Activated CD4-positive, alpha-beta T cell treated with anti-CD3 and anti-CD28 coated beads for 24 hours (primary cell): ENCODE measurements around the gene HCK.

Source experiments
- DNase-seq, 2 donors: peaks; one replicate each; pipeline ENCODE4 v3.0.0-alpha.2; 2020; ENCODE audit warnings: low read depth in 2 of 2

HCK gene

DNA sequence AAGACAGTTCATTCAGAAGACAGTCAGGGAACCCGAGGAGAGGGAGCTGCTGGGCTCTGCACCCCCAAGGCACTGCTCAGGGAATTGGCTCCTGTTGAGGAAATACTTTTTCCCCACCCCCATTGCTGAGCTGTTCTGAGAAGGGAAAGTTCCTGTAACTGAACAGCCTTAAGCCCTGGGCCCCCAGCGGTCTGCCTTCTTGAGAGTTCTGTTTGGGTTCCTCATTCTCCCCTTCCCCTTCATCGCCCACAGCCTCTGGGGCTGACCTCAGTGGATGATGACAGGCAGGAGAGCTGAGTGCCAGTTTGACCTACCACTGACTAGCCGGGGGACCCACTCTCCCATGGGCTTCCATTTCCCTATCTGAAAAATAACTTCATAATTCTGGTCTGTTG is 10.7 kb downstream of the HCK start:
- DNase-seq, result no peak

DNA sequence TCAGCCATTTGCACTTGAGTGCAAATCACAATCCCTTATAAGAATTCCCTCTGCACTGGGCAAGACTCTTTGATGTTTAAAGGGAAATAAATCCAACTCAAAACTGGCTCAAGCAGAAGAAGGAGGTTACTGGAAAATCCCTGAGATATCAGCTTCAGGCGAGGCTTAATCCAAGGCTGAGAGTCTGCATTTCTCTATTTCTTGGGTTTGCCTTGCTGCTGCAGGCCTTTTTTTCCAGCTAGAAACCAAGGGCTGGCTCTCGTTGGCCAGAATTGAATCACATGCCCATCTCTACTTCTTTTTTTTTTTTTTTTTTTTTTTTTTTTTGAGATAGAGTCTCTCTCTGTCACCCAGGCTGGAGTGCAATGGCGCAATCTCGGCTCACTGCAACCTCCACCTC is 11.7 kb downstream of the HCK start:
- DNase-seq, result no peak

DNA sequence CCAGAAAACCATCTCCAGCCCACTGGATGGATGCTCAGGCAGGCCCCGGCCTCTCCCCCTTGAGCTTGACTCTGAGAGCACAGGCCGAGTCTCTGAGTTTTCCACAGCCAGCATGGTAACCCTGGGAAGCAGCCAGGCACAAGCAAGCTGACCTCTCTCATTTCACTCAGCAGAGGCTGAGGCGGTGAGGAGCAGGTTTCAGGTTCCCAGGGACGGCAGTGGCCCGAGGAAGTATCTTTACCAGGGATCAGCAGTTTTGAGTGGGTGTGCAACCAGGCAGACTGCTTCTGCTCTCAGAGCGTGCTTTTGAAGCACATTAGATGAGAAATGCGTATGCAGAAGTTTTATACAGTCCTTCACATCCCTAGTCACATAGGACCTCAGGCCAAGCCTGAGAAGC is 12.6 kb downstream of the HCK start:
- DNase-seq, result no peak

DNA sequence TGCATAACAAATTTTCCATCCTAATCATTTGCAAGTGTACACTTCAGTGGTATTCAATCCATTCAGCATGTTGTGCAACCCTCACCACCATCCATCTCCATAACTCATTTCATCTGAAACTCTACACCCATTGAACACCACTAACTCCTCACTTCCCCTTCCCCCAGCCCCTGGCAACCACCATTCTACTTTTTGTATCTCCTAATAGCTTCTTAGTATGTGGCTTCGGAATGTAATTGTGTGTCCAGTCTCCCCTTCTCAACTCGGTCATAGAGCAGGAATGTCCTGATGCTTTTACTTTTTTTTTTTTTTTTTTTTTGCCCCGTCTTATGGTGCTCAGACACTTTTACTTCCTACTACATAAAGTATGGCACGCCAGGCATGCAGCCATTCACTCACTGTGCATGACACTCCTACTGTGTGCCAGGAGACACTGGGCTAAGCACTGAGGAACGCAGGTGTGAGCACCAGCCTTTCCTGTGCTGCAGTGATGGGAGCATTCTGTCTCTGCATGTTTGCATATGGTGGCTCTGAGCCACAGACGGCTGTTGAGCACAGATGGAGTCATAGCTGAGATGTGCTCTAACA is 15.3 kb downstream of the HCK start:
- no peak for DNase-seq

DNA sequence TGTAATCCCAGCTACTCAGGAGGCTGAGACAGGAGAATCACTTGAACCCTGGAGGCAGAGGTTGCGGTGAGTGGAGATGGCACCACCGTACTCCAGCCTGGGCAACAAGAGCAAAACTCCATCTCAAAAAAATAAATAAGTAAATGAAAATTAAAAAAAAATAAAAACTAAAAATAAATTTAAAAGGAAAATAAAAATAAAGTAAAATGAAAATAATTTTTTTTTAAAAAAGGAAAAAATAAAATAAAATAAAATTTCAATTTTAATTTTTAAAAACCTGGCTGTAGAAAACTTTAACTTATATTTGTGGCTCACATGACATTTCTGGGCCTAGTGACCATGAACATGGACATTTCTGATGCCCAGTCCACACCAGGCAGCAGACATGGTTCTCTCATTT is 16.1 kb downstream of the HCK start:
- no peak for DNase-seq

DNA sequence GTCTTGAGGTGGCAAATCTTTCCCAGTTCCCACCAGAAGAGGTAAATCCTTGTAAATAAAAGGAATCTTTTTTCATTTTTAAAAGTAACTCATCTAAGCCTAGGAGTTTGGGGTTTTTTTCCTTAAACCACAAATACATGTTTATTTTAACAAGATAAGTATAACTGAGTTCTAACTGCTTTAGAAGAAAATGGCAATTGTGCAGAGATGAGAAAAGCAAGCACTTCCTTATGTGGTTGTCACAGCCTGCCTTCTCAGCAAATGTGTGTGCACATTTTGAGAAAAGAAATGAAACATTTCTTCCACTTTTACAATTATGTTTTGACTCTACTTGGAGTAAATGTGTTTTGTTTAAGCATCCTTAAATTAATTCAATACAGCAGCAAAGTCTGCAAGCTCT is 17.7 kb downstream of the HCK start:
- DNase-seq, result no peak

DNA sequence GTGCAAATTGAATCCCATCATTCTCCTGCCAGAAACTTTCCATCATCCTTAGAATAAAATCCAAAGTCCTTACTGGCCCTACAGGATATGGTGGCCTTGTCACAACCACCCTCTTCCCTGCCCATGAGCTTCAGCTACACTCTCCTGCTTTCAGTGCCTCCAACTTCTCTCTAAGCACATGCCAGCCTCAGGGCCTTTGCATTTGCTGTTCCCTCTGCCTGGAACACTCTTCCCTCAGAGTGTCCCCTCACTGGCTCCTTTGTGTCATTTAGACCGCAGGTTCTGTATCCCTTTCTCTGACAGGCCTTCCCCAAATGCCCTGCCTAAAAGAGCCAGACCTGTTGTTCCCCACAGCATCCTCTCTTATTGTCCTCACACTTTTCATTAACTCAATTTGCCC is 18.2 kb downstream of the HCK start:
- no peak for DNase-seq

DNA sequence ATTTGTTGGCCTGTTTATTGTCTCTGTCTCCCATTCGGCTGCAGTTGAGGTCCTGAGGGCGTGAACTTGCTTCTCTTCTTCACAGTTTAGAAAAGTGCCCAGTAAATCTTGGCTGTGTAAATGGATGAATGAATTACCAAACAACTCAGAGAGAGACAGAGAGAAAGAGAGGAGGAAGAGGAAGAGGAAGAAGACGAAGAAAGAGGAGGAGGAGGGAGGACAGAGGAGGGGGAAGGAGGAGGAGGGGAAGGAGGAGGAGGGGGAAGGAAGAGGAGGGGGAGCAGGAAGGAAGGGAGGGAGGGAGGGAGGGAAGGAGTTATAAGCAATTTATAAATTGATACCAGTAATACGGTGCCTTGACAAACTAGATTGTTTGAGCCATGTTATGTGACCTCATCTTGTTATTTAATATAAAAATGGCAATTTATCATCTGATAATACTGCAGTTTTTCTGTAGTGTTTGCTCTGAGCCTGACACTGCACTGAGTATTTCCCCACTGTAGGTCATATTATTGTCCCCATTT is 18.7 kb downstream of the HCK start:
- DNase-seq, result no peak

DNA sequence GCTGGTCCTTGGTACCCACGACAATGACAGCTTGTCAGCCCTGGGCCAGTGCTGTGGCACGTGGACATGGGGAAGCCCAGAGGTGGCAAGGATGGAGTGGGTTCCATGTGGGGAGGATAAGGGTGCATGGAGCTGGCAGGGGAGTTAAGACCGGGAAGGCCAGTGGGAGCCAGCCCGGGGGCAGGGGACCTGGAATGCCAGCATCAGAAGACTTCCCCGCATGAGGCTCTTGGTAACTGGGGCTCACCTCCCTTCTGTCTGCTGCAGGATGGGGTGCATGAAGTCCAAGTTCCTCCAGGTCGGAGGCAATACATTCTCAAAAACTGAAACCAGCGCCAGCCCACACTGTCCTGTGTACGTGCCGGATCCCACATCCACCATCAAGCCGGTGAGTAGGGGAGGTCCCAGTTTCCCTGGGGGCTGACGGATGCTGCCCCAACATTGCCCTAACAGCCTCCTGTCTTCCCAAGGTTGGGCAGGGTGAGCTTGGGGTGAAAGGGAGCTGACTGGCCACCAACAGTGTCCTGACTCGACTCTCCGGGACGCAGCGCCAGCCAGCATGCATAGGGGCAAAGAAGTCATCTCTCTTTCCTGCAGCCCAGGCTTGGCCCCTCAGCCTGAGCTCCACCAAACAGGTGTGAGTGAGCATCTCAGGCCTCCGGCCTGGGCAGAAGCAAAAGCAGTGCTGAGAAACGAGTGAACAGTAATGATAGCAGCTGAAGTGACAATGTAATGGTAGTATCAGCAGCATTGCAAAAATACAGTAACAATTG is 19.5 kb downstream of the HCK start:
- DNase-seq, result no peak

DNA sequence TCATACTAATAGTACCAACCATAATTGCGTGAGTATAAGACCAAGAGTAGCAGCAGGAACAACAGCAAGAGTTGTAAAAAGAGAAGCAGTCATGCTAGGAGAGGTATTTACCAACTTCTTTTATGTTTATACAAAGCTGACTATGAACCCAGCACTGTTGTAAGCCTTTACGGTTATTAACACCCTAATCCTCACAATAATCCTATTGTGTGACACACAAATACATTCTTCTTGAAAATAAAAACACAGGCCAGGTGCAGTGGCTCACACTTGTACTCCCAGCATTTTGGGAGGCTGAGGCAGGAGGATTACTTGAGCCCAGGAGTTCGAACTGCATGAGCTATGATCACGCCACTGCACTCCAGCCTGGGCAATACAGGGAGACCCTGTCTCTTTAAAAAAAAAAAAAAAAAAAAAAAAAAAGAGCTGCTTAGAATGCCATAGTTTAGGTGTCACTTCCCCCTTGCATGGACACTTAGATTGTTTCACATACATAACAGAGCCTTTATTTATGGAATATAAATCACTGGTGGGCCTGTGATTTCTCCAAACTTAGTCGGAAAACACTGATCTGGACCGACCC is 20.2 kb downstream of the HCK start:
- no peak for DNase-seq

DNA sequence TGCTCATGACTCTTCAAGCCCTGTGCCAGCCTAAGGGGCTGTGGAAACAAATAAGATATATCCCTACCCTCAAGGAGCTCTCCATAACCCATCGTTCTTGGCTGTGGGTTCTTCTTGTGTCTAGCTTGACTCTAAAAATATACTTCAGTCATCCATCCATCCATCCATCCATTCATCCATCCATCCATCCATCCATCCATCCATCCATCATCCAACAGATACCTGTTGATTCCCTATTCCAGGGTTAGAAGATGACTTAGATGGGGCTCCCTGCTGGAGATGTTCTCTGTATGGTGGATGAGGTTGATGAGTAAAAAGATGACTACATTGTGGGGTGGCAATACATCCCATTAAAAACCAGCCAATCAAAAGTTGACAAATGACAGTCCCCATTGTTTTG is 23.5 kb downstream of the HCK start:
- no peak for DNase-seq

DNA sequence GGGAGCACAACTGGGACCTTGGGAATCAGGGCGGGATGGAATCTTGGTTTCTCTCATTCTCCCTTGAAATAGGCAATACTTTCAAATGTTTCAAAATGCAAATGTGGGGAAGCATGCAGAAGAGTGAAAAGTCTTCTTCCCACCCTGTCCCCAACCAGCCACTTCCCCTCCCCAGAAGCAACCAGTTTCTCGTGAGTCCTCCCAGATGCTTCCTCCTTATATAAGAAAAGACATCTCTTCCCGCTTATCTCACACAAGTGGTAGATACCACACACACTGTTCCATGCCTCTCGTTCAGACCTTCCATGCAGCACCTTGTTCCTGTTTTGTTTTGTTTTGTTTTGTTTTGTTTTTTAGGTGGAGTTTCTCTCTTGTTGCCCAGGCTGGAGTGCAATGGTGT is 25.1 kb downstream of the HCK start:
- no peak for DNase-seq

DNA sequence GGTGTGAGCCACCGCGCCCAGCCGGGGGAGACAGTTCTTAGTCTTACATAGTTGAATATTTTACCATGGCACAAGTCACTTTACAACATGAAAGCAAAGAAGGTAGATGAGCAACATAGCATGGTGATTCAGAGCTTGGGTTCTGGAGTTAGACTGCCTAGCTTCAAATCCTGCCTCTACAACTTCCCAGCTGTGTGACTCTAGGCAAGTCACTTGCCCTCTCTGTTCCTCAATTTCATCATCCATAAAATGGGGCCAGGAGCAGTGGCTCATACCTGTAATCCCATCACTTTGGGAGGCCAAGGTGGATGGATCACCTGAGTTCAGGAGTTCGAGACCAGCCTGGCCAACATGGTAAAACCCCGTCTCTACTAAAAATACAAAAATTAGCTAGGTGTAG is 26.3 kb downstream of the HCK start:
- no peak for DNase-seq

DNA sequence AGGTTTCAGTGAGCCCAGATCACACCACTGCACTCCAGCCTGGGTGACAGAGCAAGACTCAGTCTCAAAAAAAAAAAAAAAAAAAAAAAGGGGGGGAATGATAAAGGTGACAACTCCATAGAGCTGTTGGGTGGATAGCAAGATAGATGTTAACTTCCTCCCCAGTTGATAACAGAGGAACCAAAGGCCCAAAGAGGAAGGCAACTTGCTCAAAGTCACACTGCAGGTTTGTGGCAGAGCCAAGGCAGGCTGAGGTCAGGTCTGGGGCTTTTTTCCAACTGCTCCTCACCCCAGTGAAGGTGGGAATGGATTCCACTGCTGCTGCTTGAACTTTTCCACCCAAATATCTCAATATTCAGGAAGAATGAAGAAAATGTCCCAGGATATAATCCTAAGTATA is 26.7 kb downstream of the HCK start:
- DNase-seq, result no peak

DNA sequence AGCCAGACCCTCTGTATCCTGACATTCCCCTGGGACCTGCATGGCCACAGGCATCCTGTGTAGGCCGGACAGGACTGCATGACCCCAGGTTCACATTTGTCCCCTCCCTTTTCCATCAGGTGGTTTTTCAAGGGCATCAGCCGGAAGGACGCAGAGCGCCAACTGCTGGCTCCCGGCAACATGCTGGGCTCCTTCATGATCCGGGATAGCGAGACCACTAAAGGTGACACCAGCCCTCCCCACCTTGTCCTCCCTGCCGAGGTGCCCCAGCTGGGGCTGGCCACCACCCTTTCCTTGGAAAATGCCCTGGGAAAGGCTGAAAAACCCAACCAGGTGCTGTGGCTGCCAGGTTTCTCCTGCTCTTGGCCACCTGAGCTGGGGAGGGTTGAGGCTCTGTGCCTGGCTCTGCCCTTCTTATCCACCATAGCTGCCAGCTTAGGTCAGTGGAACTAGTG is 27.6 kb downstream of the HCK start:
- no peak for DNase-seq

DNA sequence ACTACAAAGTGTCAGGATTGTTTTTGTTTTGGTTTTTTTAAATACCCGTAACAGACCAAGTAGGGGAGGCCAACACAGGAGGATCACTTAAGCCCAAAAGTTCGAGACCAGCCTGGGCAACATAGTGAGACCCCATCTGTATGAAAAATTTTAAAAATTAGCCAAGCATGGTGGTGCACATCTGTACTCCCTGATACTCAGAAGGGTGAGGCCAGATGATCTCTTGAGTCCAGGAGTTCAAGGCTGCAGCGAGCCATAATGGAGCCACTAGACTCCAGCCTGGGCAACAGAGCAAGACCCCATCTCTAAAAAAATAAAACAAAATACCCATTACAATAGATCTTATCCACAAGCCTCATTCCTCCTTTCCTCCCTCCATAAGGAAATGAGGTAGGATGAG is 28.7 kb downstream of the HCK start:
- DNase-seq, result no peak

DNA sequence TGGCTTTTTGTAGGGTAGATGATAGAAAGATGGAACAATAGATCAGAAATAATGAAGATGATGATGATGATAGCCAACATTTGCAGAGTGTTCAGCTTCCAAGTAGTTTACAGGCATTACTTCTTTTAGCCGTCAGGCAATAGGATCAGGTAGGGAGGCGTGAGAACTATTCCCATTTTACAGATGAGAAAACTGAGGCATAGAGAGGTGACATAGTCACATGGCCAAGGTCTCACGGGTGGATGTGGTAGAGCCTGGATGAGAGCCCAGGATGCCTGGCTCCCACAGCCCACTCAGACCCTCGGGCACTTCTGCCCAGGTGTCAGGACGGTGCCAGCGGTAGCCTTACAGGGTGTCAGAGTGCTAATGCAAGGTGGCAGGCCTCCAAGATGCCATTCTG is 31.4 kb downstream of the HCK start:
- DNase-seq, result no peak

DNA sequence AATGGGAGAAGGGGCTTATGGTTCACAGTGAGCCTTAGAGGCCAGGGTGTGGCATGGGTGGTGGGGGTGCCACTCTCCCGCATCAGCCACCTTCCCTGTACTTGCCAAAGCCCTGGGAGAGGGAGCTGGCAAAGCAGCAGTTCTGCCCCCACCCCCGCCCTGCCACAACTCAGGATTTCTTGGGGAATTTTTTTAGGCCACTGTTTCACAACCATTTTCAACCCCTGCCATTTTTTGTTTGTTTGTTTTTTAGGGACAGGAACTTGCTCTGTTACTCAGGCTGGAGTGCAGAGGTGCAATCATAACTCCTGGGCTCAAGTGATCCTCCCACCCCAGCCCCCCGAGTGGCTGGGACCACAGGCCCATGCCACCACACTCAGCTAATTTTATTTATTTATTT is 35.0 kb downstream of the HCK start:
- DNase-seq, result no peak

DNA sequence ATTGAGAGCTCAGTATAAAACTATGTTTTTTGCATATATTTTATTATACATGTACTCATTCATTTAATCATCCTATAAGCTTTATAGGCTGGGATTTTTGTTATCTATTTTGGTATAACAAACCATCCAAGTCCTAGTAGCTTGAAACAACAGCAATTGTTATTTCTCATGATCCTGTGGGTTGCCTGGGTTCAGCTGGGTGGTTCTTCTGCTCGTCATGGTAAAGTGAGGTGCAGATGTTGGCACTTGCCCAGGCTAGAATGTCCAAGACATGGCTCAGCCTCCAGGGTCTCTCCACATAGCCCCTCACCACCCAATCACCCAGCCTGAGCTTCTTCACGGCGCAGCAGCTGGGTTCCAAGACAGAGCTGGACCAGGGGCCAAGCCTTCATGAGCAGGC is 36.7 kb downstream of the HCK start:
- no peak for DNase-seq

DNA sequence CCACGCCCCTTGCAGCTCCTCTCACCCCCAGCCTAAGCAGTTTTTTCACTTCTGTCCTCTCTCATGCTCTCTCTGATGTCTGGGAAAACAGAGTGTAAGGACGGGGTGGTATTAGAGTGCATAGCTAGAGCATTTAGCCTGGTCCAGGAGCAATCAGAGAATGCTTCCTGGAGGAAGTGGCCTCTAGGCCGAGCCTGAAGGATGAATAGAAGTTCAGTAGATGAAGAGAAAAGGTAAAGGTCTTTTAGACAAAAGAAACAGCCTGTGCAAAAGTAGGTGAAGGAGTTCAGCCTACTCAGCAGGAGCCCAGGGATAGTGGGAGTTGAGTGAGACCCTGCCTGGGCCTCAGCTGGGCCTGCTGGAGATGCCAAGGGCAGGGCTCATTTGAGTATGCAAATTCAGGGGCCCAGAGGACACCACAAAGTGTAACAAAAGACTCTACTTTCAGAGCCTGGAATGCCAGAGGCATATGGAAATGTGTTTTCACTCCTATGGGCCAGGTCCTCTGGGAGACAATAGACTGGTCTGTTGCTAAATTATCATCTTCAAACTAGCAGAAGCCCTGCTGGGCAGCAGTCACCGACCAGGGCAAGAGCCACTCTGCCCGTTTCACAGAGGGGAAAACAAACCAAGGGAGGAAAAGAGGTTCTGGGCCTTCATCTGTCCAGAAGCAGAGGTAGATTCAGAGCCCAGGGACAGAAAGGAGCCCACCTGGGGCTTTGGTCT is 37.8 kb downstream of the HCK start:
- no peak for DNase-seq

DNA sequence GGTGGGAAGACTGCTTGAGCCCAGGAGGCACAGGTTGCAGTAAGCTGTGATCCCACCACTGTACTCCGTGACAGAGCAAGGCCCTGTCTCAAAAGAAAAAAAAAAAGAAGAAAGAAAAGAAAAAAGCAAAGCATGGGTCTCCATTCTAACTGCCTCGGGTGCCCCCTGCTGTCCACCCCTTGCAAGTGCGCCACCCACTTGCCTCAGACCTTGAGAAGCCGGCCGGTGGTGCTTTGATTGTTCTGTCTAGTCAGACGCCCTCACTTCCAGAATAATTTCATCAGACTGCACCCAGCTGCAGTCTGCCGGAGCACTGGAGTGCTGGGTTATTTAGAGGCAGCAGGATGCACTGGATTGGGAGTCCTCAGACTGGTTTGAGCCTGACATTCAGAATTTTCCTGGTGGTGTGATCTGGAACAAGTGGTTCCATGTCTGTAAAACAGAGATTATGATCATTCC is 39.9 kb downstream of the HCK start:
- DNase-seq, result peak; percentile 65 to 74

DNA sequence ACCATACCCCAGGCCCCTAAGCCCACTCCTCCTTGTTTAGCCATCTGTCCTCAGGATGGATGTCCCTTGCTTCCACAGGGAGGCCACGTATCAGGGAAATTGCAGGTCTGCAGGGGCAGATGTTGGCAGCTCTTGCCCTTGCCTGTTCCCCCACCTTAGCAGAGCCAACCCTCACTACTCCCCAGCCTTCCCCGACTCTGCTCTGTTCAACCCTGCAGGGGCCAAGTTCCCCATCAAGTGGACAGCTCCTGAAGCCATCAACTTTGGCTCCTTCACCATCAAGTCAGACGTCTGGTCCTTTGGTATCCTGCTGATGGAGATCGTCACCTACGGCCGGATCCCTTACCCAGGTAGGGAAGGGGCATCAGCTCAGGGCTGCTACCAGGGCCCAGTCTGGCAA is 46.7 kb downstream of the HCK start:
- DNase-seq, result no peak
